Stimulated activated CD8-positive, alpha-beta memory T cell treated with anti-CD3 and anti-CD28 coated beads, Interleukin-7, amount 100 ng/mL, for 1 hour (primary cell): ENCODE data around the gene STAG3.

ENCODE experiments used
- DNase-seq, 2 donors: peaks; one replicate each; pipeline ENCODE4 v3.0.0-alpha.2; 2020; ENCODE audit warnings: low read depth in 2 of 2

Gene STAG3

DNA sequence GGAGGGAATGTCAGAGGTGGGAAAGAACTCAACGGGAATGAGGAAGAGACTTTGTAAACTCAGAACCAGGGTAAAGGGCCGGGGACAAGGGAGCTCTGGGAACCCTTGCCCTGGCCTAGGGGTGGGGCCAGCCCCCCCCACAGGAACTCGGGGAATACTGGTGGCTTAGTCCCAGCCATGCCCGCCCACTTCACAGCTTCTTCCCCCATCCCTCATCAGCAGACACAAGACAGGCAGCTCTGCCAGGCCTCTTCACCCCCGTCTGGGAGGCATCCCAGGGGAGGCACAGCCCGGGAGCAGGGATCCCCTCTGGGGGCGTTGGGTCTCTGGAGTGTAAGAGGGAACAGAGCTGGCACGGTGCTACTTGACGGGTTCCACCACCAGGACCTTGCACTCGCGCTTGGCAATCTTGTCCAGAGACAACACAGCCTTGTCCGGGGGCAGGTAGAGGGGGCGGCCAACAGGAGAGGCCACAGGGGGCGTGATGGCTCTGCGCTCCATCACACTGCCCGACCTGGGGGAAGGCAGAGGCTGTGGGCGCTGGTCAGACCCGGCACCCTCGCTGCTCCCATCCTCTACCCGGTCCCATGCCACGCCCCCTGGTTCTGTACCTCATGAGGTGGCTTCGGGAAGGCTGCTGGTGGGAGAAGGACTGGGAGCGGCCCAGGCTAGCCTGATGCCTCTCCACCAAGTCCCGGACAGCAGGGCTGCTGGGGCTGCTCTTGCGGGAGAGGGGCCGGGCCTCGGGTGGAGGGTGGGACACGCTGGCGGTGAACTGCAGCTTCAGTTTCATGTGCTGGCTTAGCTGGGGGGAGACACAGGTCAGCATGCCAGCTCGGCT, 22.8 kb upstream of the STAG3 start:
- DNase-seq = no peak

DNA sequence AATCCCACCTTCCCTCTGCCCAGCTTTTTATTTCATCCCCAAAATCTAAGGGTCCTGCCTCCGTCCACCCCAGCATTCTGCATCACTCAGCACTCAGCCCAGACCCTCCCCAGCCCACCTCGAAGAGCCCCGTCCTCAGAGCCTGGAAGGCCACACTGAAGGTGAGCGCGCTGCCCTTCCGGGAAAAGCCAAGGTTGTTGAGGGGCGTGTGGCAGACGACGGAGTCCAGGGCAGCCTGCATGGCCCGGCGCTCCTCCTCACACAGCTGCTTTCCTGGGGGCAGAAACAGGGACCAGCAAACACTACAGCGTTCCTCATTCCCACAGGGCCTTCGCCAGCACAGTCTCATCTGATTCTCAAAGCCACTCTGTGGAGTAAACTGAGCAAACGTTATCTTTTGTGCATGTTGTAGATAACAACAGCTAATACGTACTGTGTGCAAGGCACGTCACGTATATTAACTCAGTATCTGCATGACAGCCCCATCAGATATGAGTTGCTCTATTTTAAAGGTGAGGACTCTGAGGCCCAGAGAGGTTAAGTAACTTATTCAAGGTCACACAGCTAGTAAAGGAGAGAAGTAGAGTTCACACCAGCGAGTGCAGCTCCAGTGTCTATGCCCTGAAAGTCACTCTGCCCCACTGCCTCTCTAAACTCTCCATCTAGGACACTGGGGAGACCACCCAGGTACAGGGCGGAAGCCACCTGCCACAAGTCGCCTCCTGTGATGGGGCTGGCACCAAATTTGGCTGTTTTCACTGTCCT, 22.0 kb upstream of the STAG3 start:
- DNase-seq = no peak

DNA sequence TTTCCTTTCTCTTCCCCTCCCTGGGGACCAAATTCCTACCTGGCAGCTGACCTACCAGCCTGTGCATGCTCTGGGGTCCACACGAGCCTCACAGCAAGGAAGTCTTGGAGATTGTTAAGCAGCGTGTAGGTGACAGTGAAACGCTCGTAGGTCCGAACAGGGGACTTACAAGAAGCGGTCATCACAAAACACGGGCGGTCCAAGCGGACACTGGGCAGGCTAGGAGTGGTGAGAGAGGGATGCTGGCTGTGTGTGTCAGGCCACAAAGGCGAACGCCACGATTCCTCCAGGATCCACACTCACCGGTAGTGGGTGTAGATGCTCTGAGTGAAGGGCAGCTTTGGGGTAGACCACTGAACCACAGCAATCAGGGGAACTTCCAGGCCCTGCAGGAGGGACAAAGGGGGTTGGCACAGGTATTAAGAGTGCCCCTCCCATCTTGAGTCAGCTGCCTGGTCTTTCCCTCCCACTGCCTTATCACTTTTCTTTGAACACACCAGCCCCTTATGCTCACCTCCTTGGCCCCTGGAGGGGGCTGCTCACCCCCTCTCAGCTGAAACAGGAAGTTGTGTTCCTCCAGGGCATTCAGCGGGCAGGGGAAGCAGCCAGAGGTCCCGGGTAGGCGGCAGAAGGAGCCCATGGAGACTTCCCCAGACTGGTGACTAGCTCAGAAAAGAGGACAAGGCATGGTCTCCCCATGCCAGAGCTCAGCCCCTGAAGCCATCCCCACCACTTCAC, 21.2 kb upstream of the STAG3 start:
- no peak for DNase-seq

- no peak for DNase-seq
These were observed 20.7 kb upstream of the STAG3 start for GRCh38 chr7:100157069-100157333.

- DNase-seq = no peak
These were observed 20.1 kb upstream of the STAG3 start for GRCh38 chr7:100157334-100158228.

- peak; percentile 81 to 89 for DNase-seq
These were observed 19.3 kb upstream of the STAG3 start, which contains the start of gene TRAPPC14 for GRCh38 chr7:100158229-100159098. TSS of gene TRAPPC14 (minus strand) at chr7:100158723. CDS start at chr7:100158499, 224 bp downstream.

DNA sequence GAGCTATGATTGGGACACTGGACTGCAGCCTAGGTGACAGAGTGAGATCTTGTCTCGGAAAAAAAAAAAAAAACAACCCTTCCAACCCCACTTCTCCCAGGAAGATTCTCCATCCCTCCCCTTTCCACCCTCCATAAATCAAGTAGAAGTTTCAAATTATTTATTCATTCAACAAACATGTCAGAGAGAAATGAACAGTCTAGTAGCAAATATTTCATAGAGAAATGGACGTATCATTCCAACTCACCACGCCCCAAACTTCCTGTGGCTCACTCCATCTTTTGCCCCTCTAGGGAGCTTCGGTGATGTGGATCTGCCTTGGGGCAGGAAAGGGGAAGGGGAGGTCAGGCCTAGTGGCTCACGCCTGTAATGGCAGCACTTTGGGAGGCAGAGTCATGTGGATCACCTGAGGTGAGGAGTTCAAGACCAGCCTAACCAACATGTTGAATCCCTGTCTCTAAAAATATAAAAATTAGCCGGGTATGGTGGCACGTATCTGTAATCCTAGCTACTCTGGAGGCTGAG, 18.6 kb upstream of the STAG3 start:
- no peak for DNase-seq

- DNase-seq = no peak
These were observed 17.7 kb upstream of the STAG3 start for GRCh38 chr7:100160067-100160466.

- DNase-seq = no peak
These were observed 14.6 kb upstream of the STAG3 start for GRCh38 chr7:100163006-100163531.

DNA sequence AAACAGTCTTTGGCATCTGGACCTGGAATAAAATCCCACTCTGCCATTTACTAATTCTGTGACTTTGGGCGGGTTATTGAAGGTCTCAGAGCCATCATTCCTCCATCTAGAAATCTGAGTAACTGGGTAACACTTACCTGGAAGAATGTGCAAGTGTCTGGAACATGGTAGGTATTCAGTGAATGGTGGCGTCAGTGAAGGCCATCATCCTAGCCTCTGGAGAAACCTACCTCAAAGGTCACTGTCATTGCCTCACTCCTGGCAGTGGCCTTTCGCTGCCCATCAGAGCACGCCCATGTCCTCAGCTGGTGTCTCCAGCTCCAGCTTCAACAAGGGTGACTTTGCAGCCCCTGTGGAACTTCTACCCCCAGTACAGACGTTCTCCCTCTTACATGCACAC, 13.8 kb upstream of the STAG3 start:
- no peak for DNase-seq

- no peak for DNase-seq
These were observed 11.3 kb upstream of the STAG3 start for GRCh38 chr7:100166317-100166940.

DNA sequence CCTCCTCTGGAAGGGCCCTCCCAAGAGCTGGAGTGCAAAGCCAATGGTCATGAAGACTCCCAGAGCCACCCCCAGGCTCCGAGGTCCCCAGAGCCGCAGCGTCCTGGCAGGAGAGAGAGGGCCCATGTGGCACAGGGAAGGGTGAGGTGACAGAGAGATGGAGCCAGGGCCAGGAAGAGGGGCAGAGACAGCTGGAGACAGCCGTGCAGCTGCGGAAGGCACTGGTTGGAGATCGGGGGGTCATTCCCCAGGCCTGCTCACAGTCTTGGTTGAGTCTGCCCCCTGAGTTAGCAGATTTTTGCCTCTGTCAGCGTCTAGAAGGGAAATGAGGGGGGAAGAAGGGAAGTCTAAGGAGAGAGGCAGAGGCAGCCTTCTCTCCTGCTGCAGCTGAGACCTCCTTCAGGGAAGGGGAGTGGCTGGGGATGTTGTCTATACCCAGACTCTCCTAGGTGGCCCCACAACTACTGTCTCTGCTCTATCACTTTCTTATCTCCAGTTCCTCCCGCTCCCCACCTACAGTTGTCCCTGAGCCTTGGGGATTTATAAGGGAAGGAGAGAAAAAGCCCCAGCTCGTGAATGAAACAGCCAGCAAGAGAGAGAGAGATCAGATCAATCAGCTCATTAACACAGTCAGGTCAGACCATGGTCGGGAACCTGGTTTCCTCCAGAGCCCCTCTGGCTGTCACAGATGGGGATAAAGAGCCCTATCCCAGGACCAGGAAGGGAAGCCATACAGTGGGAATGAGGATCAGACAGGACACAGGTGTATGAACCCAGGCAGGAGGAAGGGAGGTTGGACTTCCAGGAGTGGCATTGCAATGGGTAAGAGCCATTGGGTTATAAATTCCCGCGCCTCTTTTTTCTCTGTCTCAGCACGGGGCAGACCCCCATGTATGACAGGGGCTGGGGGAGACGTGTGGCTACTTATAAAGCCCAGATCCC, 10.5 kb upstream of the STAG3 start:
- DNase-seq = no peak

DNA sequence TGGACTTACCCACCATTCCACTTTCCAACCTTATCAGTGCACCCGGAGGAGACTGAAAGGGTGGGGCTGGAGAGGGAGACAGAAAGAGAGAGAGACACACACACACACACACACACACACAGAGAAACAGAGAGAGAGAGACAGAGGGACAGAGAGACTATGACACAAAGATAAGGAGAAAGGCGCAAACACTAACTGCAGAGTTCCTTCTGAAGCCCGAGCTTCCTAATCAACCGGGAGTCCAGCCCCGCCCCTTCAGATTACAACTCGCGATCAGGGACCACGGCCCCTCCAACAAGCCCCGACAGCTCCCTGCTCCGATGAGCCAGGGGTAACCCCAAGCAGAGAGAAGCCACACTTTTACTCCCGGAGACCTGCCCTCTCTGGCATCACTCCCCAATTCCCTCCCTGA, 9.8 kb upstream of the STAG3 start:
- no peak for DNase-seq

DNA sequence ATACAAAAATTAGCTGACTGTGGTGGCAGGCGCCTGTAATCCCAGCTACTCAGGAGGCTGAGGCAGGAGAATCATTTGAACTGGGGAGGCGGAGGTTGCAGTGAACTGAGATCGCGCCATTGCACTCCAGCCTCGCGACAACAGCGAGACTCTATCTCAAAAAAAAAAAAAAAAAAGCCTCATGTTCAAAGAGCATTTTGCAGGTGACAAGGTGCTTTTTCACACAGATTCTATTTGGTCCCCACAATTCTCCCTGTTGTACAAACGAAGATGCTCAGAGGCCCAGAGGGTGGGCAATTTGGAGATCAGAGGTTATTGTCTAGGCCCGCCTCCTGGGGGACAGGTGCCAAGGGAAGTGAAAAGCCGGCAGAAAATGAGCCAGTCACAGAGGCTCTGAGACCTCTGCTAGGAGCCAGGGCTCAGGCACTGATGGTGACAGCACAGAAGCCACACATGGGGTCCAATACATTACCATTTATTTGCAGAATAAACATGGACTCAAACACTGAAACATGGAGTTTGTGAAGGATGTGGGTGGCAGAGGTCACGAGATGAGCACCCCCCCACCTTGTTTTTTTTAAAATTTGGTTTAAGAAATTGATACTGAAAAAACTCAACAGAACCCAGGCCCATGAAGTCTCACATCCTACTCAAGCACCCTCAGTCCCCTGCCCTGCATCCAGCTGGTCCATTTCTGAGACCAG, 8.4 kb upstream of the STAG3 start:
- DNase-seq = no peak

DNA sequence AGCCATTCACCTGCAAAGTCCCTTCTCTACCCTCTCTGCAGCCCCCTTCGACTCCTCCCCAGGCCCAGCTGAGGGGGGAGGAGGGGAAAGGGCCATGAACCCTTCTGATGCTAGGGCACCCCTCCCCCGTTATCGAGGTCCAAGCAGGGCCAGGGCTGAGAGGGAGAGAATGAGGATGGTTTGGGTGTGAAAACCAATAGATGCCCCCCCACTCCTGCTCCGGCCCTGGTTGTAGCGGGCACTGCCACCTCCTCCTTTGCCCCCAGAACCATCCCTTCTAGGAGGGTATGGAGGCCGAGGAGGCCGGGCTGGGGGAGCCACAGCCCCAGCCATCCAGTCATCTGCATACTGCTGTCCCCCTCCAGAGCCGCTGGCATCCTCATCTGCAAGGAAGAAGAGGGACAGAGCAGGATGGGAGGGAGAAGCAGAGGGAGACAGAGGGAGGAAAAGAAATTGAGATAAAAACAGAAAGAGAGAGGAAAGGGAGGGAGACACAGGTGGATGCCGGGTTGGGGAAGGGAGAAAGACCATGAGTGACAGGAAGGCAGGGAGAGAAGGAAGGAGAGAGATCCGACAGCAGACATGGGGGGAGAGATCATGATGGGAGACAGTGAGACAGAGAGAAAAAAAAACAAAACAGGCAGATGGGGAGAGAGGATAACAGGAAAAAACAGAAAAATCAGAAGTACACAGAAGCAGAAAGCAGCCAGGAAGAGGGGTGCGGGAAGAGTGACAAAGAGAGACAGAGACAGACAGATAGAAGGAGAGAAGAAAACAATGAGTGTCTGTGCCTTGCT, 7.4 kb upstream of the STAG3 start:
- DNase-seq = no peak

DNA sequence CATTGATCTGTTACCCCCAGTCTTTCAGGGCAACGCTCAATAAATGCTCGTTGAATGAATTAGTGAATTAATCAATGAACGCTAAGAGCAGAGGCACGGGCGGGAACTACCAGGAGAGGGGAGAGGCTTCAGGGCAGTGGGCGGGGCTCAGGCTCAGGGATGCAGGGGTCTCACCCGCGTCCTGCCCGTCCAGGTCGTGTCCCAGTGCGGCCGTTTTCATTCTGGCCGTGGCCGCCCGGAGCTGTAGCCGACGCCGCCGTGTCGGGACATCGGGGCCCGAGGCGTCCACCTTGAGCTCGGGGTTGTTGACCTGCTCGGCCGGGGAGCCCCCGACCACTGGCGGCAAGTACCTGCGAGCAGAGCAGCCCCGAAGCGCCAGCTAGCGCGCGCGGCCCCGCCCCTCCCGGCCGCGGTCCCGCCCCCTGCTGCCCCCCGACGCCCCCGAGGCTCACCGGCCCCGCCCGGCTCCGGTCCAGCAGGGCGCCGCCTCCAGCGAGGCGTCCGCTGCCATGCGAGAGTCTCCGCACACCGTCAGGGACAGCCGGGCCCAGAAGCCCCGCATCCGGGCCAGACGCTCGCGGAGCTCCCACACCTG, 6.5 kb upstream of the STAG3 start:
- DNase-seq = no peak

DNA sequence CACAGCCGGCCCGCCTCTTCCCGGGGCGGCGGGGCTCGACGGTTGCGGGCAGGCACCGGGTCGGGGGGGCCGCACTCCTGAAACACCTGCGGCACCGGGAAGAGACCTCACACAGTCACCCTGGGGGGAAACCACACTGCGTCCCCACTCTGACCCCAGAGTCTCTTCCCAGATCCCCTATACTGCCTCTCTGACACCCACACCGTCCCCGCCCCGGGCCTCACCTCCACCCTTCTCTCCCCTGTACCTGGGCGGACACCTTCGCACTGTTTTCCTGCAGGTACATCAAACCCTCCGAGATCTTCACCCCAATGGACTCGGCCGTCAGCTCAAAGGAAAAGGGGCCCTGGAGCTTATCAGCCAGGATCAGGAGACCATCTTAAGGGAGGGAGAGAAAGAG, 5.9 kb upstream of the STAG3 start:
- no peak for DNase-seq
